Neural cell (in vitro differentiated cells): Measurements from ENCODE around the gene FUT6. TPM values are rescaled to one million over a fixed set of nuclear protein-coding genes. Genes with fewer than 3 reads are reported as not detected.

Experiments
- H2AFZ ChIP-seq: fragments of 200-600, 300-800 bp; sonication (generic), shearing (Covaris generic); 2 replicates; pipeline ENCODE4 v1.6.0; 2014; ENCODE audit warnings: low read depth, mild to moderate bottlenecking, antibody characterized with exemption, low read length, moderate library complexity
- H3F3A ChIP-seq: fragments of 200-600 bp; shearing (Covaris generic); 2 replicates; pipeline ENCODE4 v1.6.1; 2016; ENCODE audit warnings: mild to moderate bottlenecking, moderate library complexity, mixed read lengths, antibody characterized with exemption, low read length; ENCODE audit not compliant: insufficient read depth, poor library complexity, severe bottlenecking
- H3K27ac ChIP-seq: fragments of 200-600, 300-800 bp; sonication (generic), shearing (Covaris generic); 2 replicates; pipeline ENCODE4 v1.5.1; 2014; ENCODE audit warnings: mild to moderate bottlenecking, low read length, moderate library complexity
- H3K27me3 ChIP-seq: fragments of 300-800, 200-600 bp; sonication (generic), shearing (Covaris generic); 2 replicates; pipeline ENCODE4 v1.6.0; 2014; ENCODE audit warnings: mild to moderate bottlenecking, low read depth, low read length, moderate library complexity; ENCODE audit not compliant: insufficient read depth
- H3K36me3 ChIP-seq: fragments of 300-800, 200-600 bp; sonication (generic), shearing (Covaris generic); 2 replicates; pipeline ENCODE4 v1.5.1; 2014; ENCODE audit warnings: mild to moderate bottlenecking, antibody characterized with exemption, low read length, moderate library complexity; ENCODE audit not compliant: insufficient read depth
- H3K4me2 ChIP-seq: fragments of 300-800, 200-600 bp; sonication (generic), shearing (Covaris generic); 2 replicates; pipeline ENCODE4 v1.6.0; 2014; ENCODE audit warnings: mild to moderate bottlenecking, low read length
- H3K4me3 ChIP-seq: fragments of 300-800, 200-600 bp; sonication (generic), shearing (Covaris generic); 2 replicates; pipeline ENCODE4 v1.5.1; 2014; ENCODE audit warnings: mild to moderate bottlenecking, low read length, moderate library complexity
- H3K79me2 ChIP-seq: fragments of 200-600 bp; shearing (Covaris generic); replicated peaks from 2 replicates; pipeline ENCODE4 v1.6.0; 2014; ENCODE audit warnings: mild to moderate bottlenecking, low read length, moderate library complexity; ENCODE audit not compliant: insufficient read depth
- H3K9ac ChIP-seq: fragments of 300-800, 200-600 bp; sonication (generic), shearing (Covaris generic); 2 replicates; pipeline ENCODE4 v1.6.1; 2016; ENCODE audit warnings: mild to moderate bottlenecking, low read length, mixed read lengths
- H3K9me2 ChIP-seq: fragments of 200-600 bp; shearing (Covaris generic); 2 replicates; pipeline ENCODE4 v1.6.1; 2016; ENCODE audit warnings: mild to moderate bottlenecking, low read length, mixed read lengths; ENCODE audit not compliant: insufficient read depth
- H3K9me3 ChIP-seq: fragments of 200-600, 300-800 bp; sonication (generic), shearing (Covaris generic); 2 replicates; pipeline ENCODE4 v1.6.1; 2016; ENCODE audit warnings: mild to moderate bottlenecking, mixed run types, low read length, moderate library complexity, mixed read lengths
- H4K20me1 ChIP-seq: fragments of 200-600 bp; shearing (Covaris generic); 2 replicates; pipeline ENCODE4 v1.6.1; 2016; ENCODE audit warnings: mild to moderate bottlenecking, mixed run types; ENCODE audit not compliant: insufficient read depth
- EP300 ChIP-seq: fragments of 450-650 bp; conservative IDR thresholded peaks from 2 replicates; pipeline ENCODE4 v1.6.1; 2014; ENCODE audit warnings: antibody characterized with exemption, mild to moderate bottlenecking, moderate library complexity; ENCODE audit not compliant: poor library complexity, severe bottlenecking
- EZH2 ChIP-seq: fragments of 200-600, 300-800 bp; shearing (Covaris generic), sonication (generic); IDR thresholded peaks from 2 replicates; pipeline ENCODE4 v1.6.1; 2014; ENCODE audit warnings: antibody characterized with exemption, low read length, borderline replicate concordance, mild to moderate bottlenecking; ENCODE audit not compliant: insufficient read depth, poor library complexity, severe bottlenecking
- MXI1 ChIP-seq: fragments of 450-650 bp; conservative IDR thresholded peaks from 2 replicates; pipeline ENCODE4 v1.6.1; 2014; ENCODE audit warnings: antibody characterized with exemption, mild to moderate bottlenecking; ENCODE audit not compliant: poor library complexity, severe bottlenecking
- POLR2AphosphoS5 ChIP-seq: IDR thresholded peaks from 2 replicates; pipeline ENCODE4 v1.6.1; 2012
- RAD21 ChIP-seq: fragments of 450-650 bp; conservative IDR thresholded peaks from 2 replicates; pipeline ENCODE4 v1.6.1; 2014; ENCODE audit warnings: antibody characterized with exemption, mild to moderate bottlenecking, moderate library complexity
- SMC3 ChIP-seq: fragments of 450-650 bp; conservative IDR thresholded peaks from 2 replicates; pipeline ENCODE4 v1.6.1; 2014; ENCODE audit warnings: antibody characterized with exemption, mild to moderate bottlenecking, moderate library complexity; ENCODE audit not compliant: poor library complexity
- TAF1 ChIP-seq: IDR thresholded peaks from 2 replicates; pipeline ENCODE4 v1.6.1; 2012; ENCODE audit warnings: low read depth
- polyA plus RNA-seq: library from polyadenylated mRNA; depleted of rRNA; stranded (reverse); fragments of >200 nt; gene quantifications from 2 replicates; pipeline ENCODE4 v1.2.3, GENCODE V29; 2014
- TF ChIP-seq, protein P1 (sequence below): IDR thresholded peaks from 2 replicates; pipeline ENCODE4 v1.6.1; 2012; ENCODE audit warnings: borderline replicate concordance
- TF ChIP-seq, protein P2 (sequence below): fragments of 450-650 bp; IDR thresholded peaks from 2 replicates; pipeline ENCODE4 v1.5.1; 2014; ENCODE audit warnings: antibody characterized with exemption, mild to moderate bottlenecking, moderate library complexity; ENCODE audit not compliant: poor library complexity, severe bottlenecking

The FUT6 gene
- polyA plus RNA-seq, 1 donor from 2014 or later: not detected

DNA sequence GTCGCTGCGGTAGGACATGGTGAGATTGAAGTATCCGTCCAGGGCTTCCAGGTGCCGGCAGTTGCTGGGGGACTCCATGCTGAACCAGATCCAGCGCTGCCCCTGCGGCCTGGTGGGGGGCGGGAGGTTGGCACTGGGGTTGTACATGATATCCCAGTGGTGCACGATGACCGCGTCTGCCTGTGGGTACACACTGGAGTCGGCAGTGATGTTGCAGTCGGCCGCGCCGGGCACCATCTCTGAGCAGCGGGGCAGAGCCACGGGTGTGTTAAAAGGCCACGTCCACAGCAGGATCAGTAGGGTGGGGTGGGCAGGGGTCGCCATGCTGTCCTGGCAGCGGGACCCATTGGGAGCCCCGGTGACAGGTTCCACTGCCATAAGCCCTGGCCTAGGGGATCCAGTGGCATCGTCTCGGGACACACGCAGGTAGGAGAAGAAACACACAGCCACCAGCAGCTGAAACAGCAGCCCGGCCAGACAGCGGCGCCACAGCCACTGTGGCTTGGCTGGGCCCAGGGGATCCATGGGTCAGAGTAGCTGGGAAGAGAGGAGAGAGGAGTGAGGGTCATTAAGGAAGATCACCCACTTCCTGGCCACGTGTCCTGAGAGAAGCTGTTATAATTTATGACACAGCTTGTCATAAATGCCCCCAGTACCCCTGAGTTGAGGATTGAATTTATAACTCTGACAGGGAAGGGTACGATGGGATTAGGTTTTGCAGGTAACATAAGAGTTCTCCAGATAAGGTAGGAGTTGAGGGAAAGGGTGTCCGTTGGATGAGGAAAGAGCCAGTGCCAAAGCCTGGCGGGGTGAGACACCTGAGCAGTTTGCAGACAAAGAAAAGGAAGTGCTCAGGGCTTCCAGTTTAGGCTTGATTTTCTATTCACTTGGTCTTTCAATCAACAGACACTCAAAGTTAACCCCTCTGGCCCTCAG, 28.0 kb upstream of the FUT6 start:
- H3K9me2 ChIP-seq: no peaks in the 10 kb centered on the region
- H3K27ac ChIP-seq: no peak overlapping the region
- H2AFZ ChIP-seq: no peak overlapping the region
- H3K4me2 ChIP-seq: no peak overlapping the region
- H3K36me3 ChIP-seq: no peaks in the 10 kb centered on the region
- no peak overlapping the region for H3K9ac ChIP-seq
- no peaks in the 10 kb centered on the region for H3F3A ChIP-seq
- no peak overlapping the region for H3K4me3 ChIP-seq
- no peaks in the 10 kb centered on the region for H3K27me3 ChIP-seq
- TF ChIP-seq EP300: no peak
- no peak for TF ChIP-seq TAF1
- TF ChIP-seq, protein P1, sequence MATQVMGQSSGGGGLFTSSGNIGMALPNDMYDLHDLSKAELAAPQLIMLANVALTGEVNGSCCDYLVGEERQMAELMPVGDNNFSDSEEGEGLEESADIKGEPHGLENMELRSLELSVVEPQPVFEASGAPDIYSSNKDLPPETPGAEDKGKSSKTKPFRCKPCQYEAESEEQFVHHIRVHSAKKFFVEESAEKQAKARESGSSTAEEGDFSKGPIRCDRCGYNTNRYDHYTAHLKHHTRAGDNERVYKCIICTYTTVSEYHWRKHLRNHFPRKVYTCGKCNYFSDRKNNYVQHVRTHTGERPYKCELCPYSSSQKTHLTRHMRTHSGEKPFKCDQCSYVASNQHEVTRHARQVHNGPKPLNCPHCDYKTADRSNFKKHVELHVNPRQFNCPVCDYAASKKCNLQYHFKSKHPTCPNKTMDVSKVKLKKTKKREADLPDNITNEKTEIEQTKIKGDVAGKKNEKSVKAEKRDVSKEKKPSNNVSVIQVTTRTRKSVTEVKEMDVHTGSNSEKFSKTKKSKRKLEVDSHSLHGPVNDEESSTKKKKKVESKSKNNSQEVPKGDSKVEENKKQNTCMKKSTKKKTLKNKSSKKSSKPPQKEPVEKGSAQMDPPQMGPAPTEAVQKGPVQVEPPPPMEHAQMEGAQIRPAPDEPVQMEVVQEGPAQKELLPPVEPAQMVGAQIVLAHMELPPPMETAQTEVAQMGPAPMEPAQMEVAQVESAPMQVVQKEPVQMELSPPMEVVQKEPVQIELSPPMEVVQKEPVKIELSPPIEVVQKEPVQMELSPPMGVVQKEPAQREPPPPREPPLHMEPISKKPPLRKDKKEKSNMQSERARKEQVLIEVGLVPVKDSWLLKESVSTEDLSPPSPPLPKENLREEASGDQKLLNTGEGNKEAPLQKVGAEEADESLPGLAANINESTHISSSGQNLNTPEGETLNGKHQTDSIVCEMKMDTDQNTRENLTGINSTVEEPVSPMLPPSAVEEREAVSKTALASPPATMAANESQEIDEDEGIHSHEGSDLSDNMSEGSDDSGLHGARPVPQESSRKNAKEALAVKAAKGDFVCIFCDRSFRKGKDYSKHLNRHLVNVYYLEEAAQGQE: no peak
- TF ChIP-seq SMC3: no peak
- TF ChIP-seq EZH2: no peak
- TF ChIP-seq MXI1: no peak
- no peak for TF ChIP-seq RAD21
- TF ChIP-seq, protein P2, sequence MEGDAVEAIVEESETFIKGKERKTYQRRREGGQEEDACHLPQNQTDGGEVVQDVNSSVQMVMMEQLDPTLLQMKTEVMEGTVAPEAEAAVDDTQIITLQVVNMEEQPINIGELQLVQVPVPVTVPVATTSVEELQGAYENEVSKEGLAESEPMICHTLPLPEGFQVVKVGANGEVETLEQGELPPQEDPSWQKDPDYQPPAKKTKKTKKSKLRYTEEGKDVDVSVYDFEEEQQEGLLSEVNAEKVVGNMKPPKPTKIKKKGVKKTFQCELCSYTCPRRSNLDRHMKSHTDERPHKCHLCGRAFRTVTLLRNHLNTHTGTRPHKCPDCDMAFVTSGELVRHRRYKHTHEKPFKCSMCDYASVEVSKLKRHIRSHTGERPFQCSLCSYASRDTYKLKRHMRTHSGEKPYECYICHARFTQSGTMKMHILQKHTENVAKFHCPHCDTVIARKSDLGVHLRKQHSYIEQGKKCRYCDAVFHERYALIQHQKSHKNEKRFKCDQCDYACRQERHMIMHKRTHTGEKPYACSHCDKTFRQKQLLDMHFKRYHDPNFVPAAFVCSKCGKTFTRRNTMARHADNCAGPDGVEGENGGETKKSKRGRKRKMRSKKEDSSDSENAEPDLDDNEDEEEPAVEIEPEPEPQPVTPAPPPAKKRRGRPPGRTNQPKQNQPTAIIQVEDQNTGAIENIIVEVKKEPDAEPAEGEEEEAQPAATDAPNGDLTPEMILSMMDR: no peak
- no peak for TF ChIP-seq POLR2AphosphoS5
- no peaks in the 10 kb centered on the region for H4K20me1 ChIP-seq
- H3K79me2 ChIP-seq: no peaks in the 10 kb centered on the region
- H3K9me3 ChIP-seq: no peaks in the 10 kb centered on the region

DNA sequence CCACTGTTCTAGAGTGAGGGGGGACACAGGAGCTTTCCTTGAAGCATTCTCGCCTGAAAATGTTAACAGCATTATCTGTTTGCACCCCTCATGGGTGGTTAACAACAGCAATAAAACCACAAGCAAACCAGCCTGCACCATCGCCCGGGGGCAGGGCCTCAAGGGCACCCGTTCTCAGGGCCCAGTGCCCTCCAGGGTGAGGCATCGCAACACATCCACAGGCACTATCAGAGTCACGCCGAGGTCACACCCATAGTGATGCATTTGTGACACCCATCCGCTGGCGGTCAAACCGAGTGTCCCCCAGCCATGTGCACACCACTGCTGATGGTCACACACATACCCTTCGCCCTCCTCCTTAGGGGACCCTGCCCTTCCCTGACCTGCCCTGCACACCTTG, 26.3 kb upstream of the FUT6 start:
- TF ChIP-seq, protein P2: no peak
- TF ChIP-seq EP300 (no peak), TAF1 (no peak), POLR2AphosphoS5 (no peak), SMC3 (no peak), EZH2 (no peak), RAD21 (no peak), MXI1 (no peak)
- TF ChIP-seq, protein P1: no peak
- Histone ChIP-seq H3K4me3 (no peak overlapping the region), H3K9ac (no peak overlapping the region), H3K79me2 (no peaks in the 10 kb centered on the region), H3K36me3 (no peaks in the 10 kb centered on the region), H3F3A (no peaks in the 10 kb centered on the region), H3K9me3 (no peaks in the 10 kb centered on the region), H2AFZ (no peak overlapping the region), H3K27me3 (no peaks in the 10 kb centered on the region), H3K4me2 (no peak overlapping the region), H3K27ac (no peak overlapping the region), H4K20me1 (no peaks in the 10 kb centered on the region), H3K9me2 (no peaks in the 10 kb centered on the region)
